Activated T-cell treated with anti-CD3 and anti-CD28 coated beads, Interleukin-2, amount 50 U/mL, for 1 hour (primary cell): ENCODE measurements around the gene PRR15.

ENCODE experiments used
- DNase-seq: peaks from one replicate; pipeline ENCODE4 v3.0.0-alpha.2; 2020

Gene PRR15

GRCh38 chr7:29611941-29612544 lies 48.4 kb downstream of the PRR15 start:
- DNase-seq: no peak

- no peak for DNase-seq
These were observed 49.0 kb downstream of the PRR15 start for GRCh38 chr7:29612596-29612995.

GRCh38 chr7:29613100-29613499 lies 49.5 kb downstream of the PRR15 start:
- no peak for DNase-seq

- DNase-seq: no peak
These were observed 50.6 kb downstream of the PRR15 start for GRCh38 chr7:29614229-29614628.
